Spleen (tissue), 7 donors: Measurements from ENCODE around the gene PTP4A1.

ENCODE experiments used
- CTCF ChIP-seq, 11 experiments: fragments of 200-600 bp in 7 of 11; fragments of 450-650 bp in 4 of 11; sonication (generic) in 4 of 11; IDR thresholded peaks in 8 of 11; conservative IDR thresholded peaks in 3 of 11; 1 replicate in 7 of 11; 2 replicates in 4 of 11; pipeline versions ENCODE4 v1.4.0 to v1.8.0; 2016 to 2021; ENCODE audit warnings: antibody characterized with exemption in 11 of 11, inconsistent platforms in 4 of 11, mild to moderate bottlenecking in 1 of 11
- POLR2A ChIP-seq, 3 donors: fragments of 450-650 bp; IDR thresholded peaks; one replicate each; pipeline ENCODE4 v1.5.1; 2017; ENCODE audit warnings: antibody characterized with exemption in 3 of 3, mild to moderate bottlenecking in 1 of 3
- POLR2AphosphoS5 ChIP-seq, 3 donors: sonication (generic); formaldehyde crosslinking; IDR thresholded peaks; one replicate each; pipeline ENCODE4 v1.5.1; 2017; ENCODE audit warnings: antibody characterized with exemption in 3 of 3
- donor health status: DM: no; HTN: no; CAD: no; lungs with moderate emphysema.
- donor health status: DM: no; HTN: no; CAD: no.
- donor health status: DM: no; HTN: no; CAD: no.

- TF ChIP-seq CTCF (IDR thresholded peaks at IDR 0.05 in 8 of 11, conservative IDR thresholded peaks at IDR 0.05 in 3 of 11) (no peak), POLR2AphosphoS5 (IDR thresholded peaks at IDR 0.05) (no peak), POLR2A (IDR thresholded peaks at IDR 0.05) (no peak)
These were observed 44.4 kb upstream of the PTP4A1 start for GRCh38 chr6:63527658-63528514.
